Body of pancreas (tissue), 4 donors: ENCODE results near the gene BSDC1. TPM values are rescaled to one million over a fixed set of nuclear protein-coding genes. Genes with fewer than 3 reads are reported as not detected.

ENCODE experiments used
- ATAC-seq: fragments of 150-250 bp; one replicate; pipeline ENCODE4 v1.9.1; 2016
- DNase-seq, 4 donors: peaks; one replicate each; pipeline ENCODE4 v3.0.0-alpha.2; 2019
- H3K27ac ChIP-seq, 4 donors: fragments of 200-600 bp; sonication (generic); 1 replicate in 3 of 4; 2 replicates in 1 of 4; pipeline versions ENCODE4 v1.5.1 to v1.6.1; 2016 to 2019; ENCODE audit warnings: mild to moderate bottlenecking in 1 of 4, mixed read lengths in 1 of 4, moderate library complexity in 1 of 4
- H3K27me3 ChIP-seq, 2 donors: fragments of 200-600 bp; sonication (generic); one replicate each; pipeline ENCODE4 v1.6.0; 2016; ENCODE audit warnings: mild to moderate bottlenecking in 1 of 2
- H3K36me3 ChIP-seq, 2 donors: fragments of 200-600 bp; sonication (generic); replicated peaks in 1 of 2; 2 replicates each; pipeline ENCODE4 v1.5.1; 2016; ENCODE audit warnings: low read depth in 2 of 2; ENCODE audit not compliant: insufficient read depth in 1 of 2
- H3K4me1 ChIP-seq: fragments of 200-600 bp; sonication (generic); one replicate; pipeline ENCODE4 v1.6.0; 2016
- H3K4me3 ChIP-seq, 2 donors: fragments of 200-600 bp; sonication (generic); 1 replicate in 1 of 2; 2 replicates in 1 of 2; pipeline ENCODE4 v1.5.1; 2016 to 2019
- H3K9me3 ChIP-seq, 3 donors: fragments of 200-600 bp; sonication (generic); 1 replicate in 2 of 3; 2 replicates in 1 of 3; pipeline ENCODE4 v1.5.1; 2016
- CTCF ChIP-seq, 7 experiments: fragments of 450-650 bp in 4 of 7; fragments of 200-600 bp in 3 of 7; sonication (generic) in 3 of 7; IDR thresholded peaks; one replicate each; pipeline ENCODE4 v1.5.1; 2016 to 2019; ENCODE audit warnings: antibody characterized with exemption in 7 of 7
- POLR2A ChIP-seq, 3 donors: fragments of 450-650 bp; IDR thresholded peaks; one replicate each; pipeline ENCODE4 v1.6.1; 2016; ENCODE audit warnings: antibody characterized with exemption in 3 of 3, mild to moderate bottlenecking in 2 of 3
- WGBS, 2 donors: methylation state at CpG; one replicate each; pipeline ENCODE4 v1.1.5; 2017; 5-methylcytosine and 5-hydroxymethylcytosine counted together
- intact Hi-C: fragments of 100-400 bp; cut with DNase I; formaldehyde crosslinking; loops from one replicate; pipeline ENCODE4 v1.15.1; 2023
- total RNA-seq, 2 donors: library from RNA; depleted of rRNA; stranded (reverse); fragments of >200 nt; gene quantifications; one replicate each; pipeline ENCODE4 v1.1.0, GENCODE V29; 2016

The BSDC1 gene
- total RNA-seq, 2 donors from 2014 or later: 53.2 to 83.7 TPM

- intact Hi-C loops: no loop called here
- ATAC-seq (no peak), DNase-seq (no peak)
- Histone ChIP-seq H3K27me3 (no peaks in the 10 kb centered on the region), H3K4me1 (peaks cover 37% of the 10 kb centered on the region), H3K4me3 (no peak overlapping the region), H3K9me3 (no peaks in the 10 kb centered on the region), H3K36me3 (no peaks in the 10 kb centered on the region), H3K27ac (peak overlapping the region in 2 of 4 donors; percentile 18 to 96)
- 70 to 91% methylated on average over 1 to 2 of the region's 2 CpGs for WGBS, 2 donors
- TF ChIP-seq POLR2A (IDR thresholded peaks at IDR 0.05) (no peak), CTCF (IDR thresholded peaks at IDR 0.05) (no peak)
Measured at GRCh38 chr1:32353431-32353830, 40.8 kb downstream of the BSDC1 start.

GRCh38 chr1:32352831-32353383 lies 41.3 kb downstream of the BSDC1 start:
- peak overlapping the region in 2 of 4 donors; percentile 18 to 96 for H3K27ac ChIP-seq
- ATAC-seq: no peak
- WGBS, 2 donors: 54 to 78% methylated on average over 2 of the region's 2 CpGs

GRCh38 chr1:32352239-32352745 lies 41.9 kb downstream of the BSDC1 start:
- no peaks in the 10 kb centered on the region for H3K27me3 ChIP-seq
- no peak for DNase-seq
- H3K4me3 ChIP-seq: peak overlapping the region; percentile 14 to 63
- H3K36me3 ChIP-seq: no peaks in the 10 kb centered on the region
- peaks cover 37% of the 10 kb centered on the region for H3K4me1 ChIP-seq
- ATAC-seq: no peak
- intact Hi-C loops: no loop called here
- H3K9me3 ChIP-seq: no peaks in the 10 kb centered on the region
- peak overlapping the region; percentile 77 to 97 (median 93) for H3K27ac ChIP-seq
- 32 to 36% methylated on average over 5 to 8 of the region's 8 CpGs for WGBS, 2 donors
- TF ChIP-seq CTCF (IDR thresholded peaks at IDR 0.05) (no peak), POLR2A (IDR thresholded peaks at IDR 0.05) (no peak)

More at GRCh38 chr1:32352831-32353383, 41.3 kb downstream of the BSDC1 start:
- intact Hi-C loops: no loop called here
- no peak for DNase-seq
- no peak for TF ChIP-seq CTCF (IDR thresholded peaks at IDR 0.05)
- TF ChIP-seq POLR2A (IDR thresholded peaks at IDR 0.05): no peak
- H3K27me3 ChIP-seq: no peaks in the 10 kb centered on the region
- H3K4me1 ChIP-seq: peaks cover 37% of the 10 kb centered on the region
- no peaks in the 10 kb centered on the region for H3K9me3 ChIP-seq
- H3K4me3 ChIP-seq: no peak overlapping the region
- no peaks in the 10 kb centered on the region for H3K36me3 ChIP-seq

GRCh38 chr1:32351399-32352238 lies 42.6 kb downstream of the BSDC1 start:
- Histone ChIP-seq H3K27me3 (no peaks in the 10 kb centered on the region), H3K36me3 (no peaks in the 10 kb centered on the region), H3K27ac (peak overlapping the region; percentile 77 to 97 (median 93)), H3K4me3 (peak overlapping the region; percentile 14 to 63), H3K9me3 (no peaks in the 10 kb centered on the region), H3K4me1 (peaks cover 37% of the 10 kb centered on the region)
- peak; percentile 96 to 98 (median 97) for DNase-seq
- ATAC-seq: peak; percentile 94
- TF ChIP-seq POLR2A (IDR thresholded peaks at IDR 0.05): peak; percentile 82 to 96 (median 89)
- no peak for TF ChIP-seq CTCF (IDR thresholded peaks at IDR 0.05)
- 0 to 1% methylated on average over 3 to 73 of the region's 75 CpGs for WGBS, 2 donors
- intact Hi-C loops: no loop called here
